HG03571 (cell line): ENCODE results near the gene USH1C.

Source experiments
- ATAC-seq: cut with Tn5 transposase; IDR thresholded peaks from one replicate; pipeline ENCODE4 v1.9.1; 2021; ENCODE audit not compliant: unreplicated experiment

USH1C gene

GRCh38 chr11:17544181-17544622, at the start of gene USH1C:
Gene USH1C, minus strand, starts transcription at chr11:17544416. Its CDS starts 109 bp downstream, at chr11:17544307.
- no peak for ATAC-seq

- no peak for ATAC-seq
Measured at GRCh38 chr11:17593466-17594245, 49.4 kb upstream of the USH1C start.

GRCh38 chr11:17591293-17591692, 47.1 kb upstream of the USH1C start:
- ATAC-seq, result no peak

- no peak for ATAC-seq
Measured at GRCh38 chr11:17590463-17590862, 46.2 kb upstream of the USH1C start.

- no peak for ATAC-seq
Measured at GRCh38 chr11:17588721-17589120, 44.5 kb upstream of the USH1C start.

- no peak for ATAC-seq
Measured at GRCh38 chr11:17588166-17588565, 44.0 kb upstream of the USH1C start.

GRCh38 chr11:17585911-17586695, 41.9 kb upstream of the USH1C start:
- no peak for ATAC-seq

GRCh38 chr11:17581732-17582053, 37.5 kb upstream of the USH1C start:
- ATAC-seq, result no peak

GRCh38 chr11:17581036-17581731, 37.0 kb upstream of the USH1C start:
- ATAC-seq, result no peak

- no peak for ATAC-seq
Measured at GRCh38 chr11:17580271-17580670, 36.1 kb upstream of the USH1C start.

- ATAC-seq, result no peak
Measured at GRCh38 chr11:17579451-17579850, 35.2 kb upstream of the USH1C start.

GRCh38 chr11:17578958-17579357, 34.7 kb upstream of the USH1C start:
- ATAC-seq, result no peak

- no peak for ATAC-seq
Measured at GRCh38 chr11:17578296-17578695, 34.1 kb upstream of the USH1C start.

GRCh38 chr11:17575431-17576425, 31.5 kb upstream of the USH1C start:
- ATAC-seq, result no peak

GRCh38 chr11:17574141-17575091, 30.2 kb upstream of the USH1C start:
- ATAC-seq, result no peak

- no peak for ATAC-seq
Measured at GRCh38 chr11:17573526-17573925, 29.3 kb upstream of the USH1C start.

- ATAC-seq, result no peak
Measured at GRCh38 chr11:17572791-17573460, 28.7 kb upstream of the USH1C start.

GRCh38 chr11:17572359-17572690, 28.1 kb upstream of the USH1C start:
- no peak for ATAC-seq
